ENCODE results near the gene CCR2.

- TF ChIP-seq CTCF (IDR thresholded peaks at IDR 0.05), result no peak
- TF ChIP-seq POLR2A (IDR thresholded peaks at IDR 0.05), result no peak
- TF ChIP-seq POLR2AphosphoS5 (IDR thresholded peaks at IDR 0.05), result no peak
Observed at GRCh38 chr3:46348823-46349482, 5.0 kb upstream of the CCR2 start.
